Heart right ventricle (tissue), 16 donors: ENCODE results near the gene INHBC. TPM values are rescaled to one million over a fixed set of nuclear protein-coding genes. Genes with fewer than 3 reads are reported as not detected.
A peak's percentile ranks its signal among the peaks of the same experiment; 100 is the strongest.

Source experiments
- ATAC-seq, 8 donors: fragments of 200-7000 bp; cut with Tn5 transposase; one replicate each; pipeline ENCODE4 v1.9.1; 2020; ENCODE audit warnings: mild to moderate bottlenecking in 8 of 8, moderate library complexity in 8 of 8, moderate number of reproducible peaks in 1 of 8
- DNase-seq, 2 donors: peaks; one replicate each; pipeline ENCODE4 v3.0.0-alpha.2; 2020
- H3K27ac ChIP-seq, 10 donors: fragments of 200-600 bp; sonication (generic) in 2 of 10; one replicate each; pipeline versions ENCODE4 v1.5.0 to v1.8.0; 2020 to 2022; ENCODE audit warnings: mild to moderate bottlenecking in 3 of 10
- H3K27me3 ChIP-seq, 7 donors: fragments of 200-600 bp; one replicate each; pipeline ENCODE4 v1.8.0; 2021 to 2022; ENCODE audit warnings: mild to moderate bottlenecking in 2 of 7
- H3K36me3 ChIP-seq, 9 donors: fragments of 200-600 bp; sonication (generic) in 1 of 9; one replicate each; pipeline versions ENCODE4 v1.5.0 to v1.8.0; 2020 to 2022; ENCODE audit warnings: mild to moderate bottlenecking in 2 of 9
- H3K4me1 ChIP-seq, 9 donors: fragments of 200-600 bp; sonication (generic) in 1 of 9; one replicate each; pipeline versions ENCODE4 v1.5.0 to v1.8.0; 2020 to 2022; ENCODE audit warnings: mild to moderate bottlenecking in 4 of 9
- H3K4me3 ChIP-seq, 10 donors: fragments of 200-600 bp; sonication (generic) in 2 of 10; one replicate each; pipeline versions ENCODE4 v1.5.0 to v1.8.0; 2020 to 2022; ENCODE audit warnings: mild to moderate bottlenecking in 7 of 10, moderate library complexity in 2 of 10
- H3K9me3 ChIP-seq, 11 donors: fragments of 200-600 bp in 10 of 11; sonication (generic) in 2 of 11; one replicate each; pipeline versions ENCODE4 v1.5.0 to v1.8.0; 2013 to 2022; ENCODE audit warnings: mild to moderate bottlenecking in 2 of 11, control low read depth in 1 of 11, moderate library complexity in 1 of 11
- CTCF ChIP-seq, 9 donors: fragments of 200-600 bp; sonication (generic) in 2 of 9; IDR thresholded peaks; one replicate each; pipeline versions ENCODE4 v1.5.0 to v1.8.0; 2021 to 2022; ENCODE audit warnings: antibody characterized with exemption in 9 of 9, mild to moderate bottlenecking in 5 of 9, moderate library complexity in 1 of 9
- WGBS, 2 donors: extraction: QIAGEN DNeasy Blood & Tissue Kit; methylation state at CpG; one replicate each; pipeline ENCODE4 v1.1.7; 2013; ENCODE audit warnings: inconsistent platforms in 1 of 2; 5-methylcytosine and 5-hydroxymethylcytosine counted together
- intact Hi-C, 10 donors: fragments of 100-400 bp; cut with DNase I; formaldehyde crosslinking; loops; one replicate each; pipeline versions ENCODE4 v1.11.1 to v1.14.2; 2022
- polyA plus RNA-seq, 2 donors: library from polyadenylated mRNA; stranded (reverse); fragments of 200-250 nt; gene quantifications; one replicate each; pipeline ENCODE4 v1.2.3, GENCODE V29; 2013
- total RNA-seq, 10 donors: library from RNA; stranded (reverse); fragmentation: NEBNext Ultra II Directional in 3 of 10; extraction: Animal tissue kit (Norgen Biotek cat#: 25700) in 3 of 10; gene quantifications; one replicate each; pipeline versions ENCODE4 v1.2.1 to v1.2.4, GENCODE V29; 2021 to 2023
- donor health status: Arrhythmogenic right ventricular cardiomyopathy.
- donor health status: ischemic (EF 13 %, LVEDD 7.1; RV severe dilation, severe dysfunction).
- donor health status: healthy with polysubstance abuse.
- donor health status: DM: no; HTN: yes; CAD: no.
- donor health status: DM: no; HTN: no; CAD: no.
- donor health status: ischemic (EF 25% LVEDD 6.9; RV normal size, moderate dysfunction).
- donor health status: ischemic (EF 25% LVEDD 5.7; RV mildly dilated, moderate dysfunction).
- donor health status: healthy.
- donor health status: DM: yes; HTN: yes; CAD: no.
- donor health status: Ischemic cardiomyopathy.
- donor health status: ischemic (EF 35%, LVEDD 5.7; RV mildly dilated, moderate dysfunction).
- donor health status: nonischemic (EF 11% LVEDD 7.7; RV severe dilation, severe dysfunction).
- donor health status: DM: yes; HTN: yes; CAD: no.
- donor health status: PGD.
- donor health status: ischemic (EF 29% LVEDD 5.4; RV normal size, mild dysfunction).
- donor health status: nonischemic (EF 23%, LVEDD 6.1; RV moderate dilation, normal function).

The INHBC gene
- total and polyA plus RNA-seq, 12 donors: 0.03 to 0.13 TPM; not detected in 10

GRCh38 chr12:57415088-57415487 is 19.5 kb upstream of the INHBC start:
- WGBS, 2 donors: 83 to 88% methylated on average over 2 of the region's 2 CpGs
- DNase-seq (no peak), ATAC-seq (no peak)
- no peak for TF ChIP-seq CTCF (IDR thresholded peaks at IDR 0.05)
- Histone ChIP-seq H3K36me3 (peaks cover 0 to 4% (median 0%) of the 10 kb centered on the region in 9 donors), H3K9me3 (no peaks in the 10 kb centered on the region), H3K4me1 (peaks cover 0 to 42% (median 13%) of the 10 kb centered on the region in 9 donors), H3K4me3 (no peak overlapping the region), H3K27me3 (no peaks in the 10 kb centered on the region), H3K27ac (no peak overlapping the region)
- intact Hi-C loops: loop anchor here in 2 of 10 donors (5.0 to 10.0 kb wide), 2 partner anchors 70 to 122 kb away; no protein-coding TSS in a partner anchor

- H3K36me3 ChIP-seq: peaks cover 0 to 12% (median 0%) of the 10 kb centered on the region in 9 donors
- H3K4me1 ChIP-seq: peaks cover 0 to 37% (median 13%) of the 10 kb centered on the region in 9 donors
- ATAC-seq (no peak), DNase-seq (no peak)
- intact Hi-C loops: loop anchor here in 2 of 10 donors (5.0 to 10.0 kb wide), 2 partner anchors 72 to 121 kb away; no protein-coding TSS in a partner anchor
- WGBS, 2 donors: 92 to 94% methylated on average over 8 of the region's 8 CpGs
- H3K27ac ChIP-seq: no peak overlapping the region
- H3K9me3 ChIP-seq: no peaks in the 10 kb centered on the region
- no peak for TF ChIP-seq CTCF (IDR thresholded peaks at IDR 0.05)
- H3K27me3 ChIP-seq: no peaks in the 10 kb centered on the region
- H3K4me3 ChIP-seq: no peak overlapping the region
Measured at GRCh38 chr12:57416039-57416996, 18.3 kb upstream of the INHBC start.

GRCh38 chr12:57418255-57418654 is 16.3 kb upstream of the INHBC start:
- Histone ChIP-seq H3K36me3 (peaks cover 0 to 29% (median 9%) of the 10 kb centered on the region in 9 donors), H3K27me3 (no peaks in the 10 kb centered on the region), H3K9me3 (no peaks in the 10 kb centered on the region), H3K4me1 (peaks cover 0 to 37% (median 13%) of the 10 kb centered on the region in 9 donors), H3K27ac (peak overlapping the region in 8 of 10 donors; percentile 6 to 54 (median 41)), H3K4me3 (no peak overlapping the region)
- ATAC-seq (peak in 6 of 8 donors; percentile 45 to 91 (median 78)), DNase-seq (peak in 1 of 2 donors; percentile 21)
- 65 to 67% methylated on average over 9 of the region's 9 CpGs for whole genome bisulfite sequencing, 2 donors
- intact Hi-C loops: loop anchor here in 2 of 10 donors (5.0 to 10.0 kb wide), 2 partner anchors 73 to 119 kb away; no protein-coding TSS in a partner anchor
- TF ChIP-seq CTCF (IDR thresholded peaks at IDR 0.05): no peak

GRCh38 chr12:57419495-57419894 is 15.1 kb upstream of the INHBC start:
- no peak for TF ChIP-seq CTCF (IDR thresholded peaks at IDR 0.05)
- Histone ChIP-seq H3K9me3 (no peaks in the 10 kb centered on the region), H3K27me3 (no peaks in the 10 kb centered on the region), H3K4me3 (no peak overlapping the region), H3K27ac (no peak overlapping the region), H3K36me3 (peaks cover 0 to 40% (median 9%) of the 10 kb centered on the region in 9 donors), H3K4me1 (peaks cover 0 to 37% (median 13%) of the 10 kb centered on the region in 9 donors)
- no peak for ATAC-seq
- DNase-seq: no peak
- intact Hi-C loops: loop anchor here in 2 of 10 donors (5.0 to 10.0 kb wide), 2 partner anchors 75 to 118 kb away; no protein-coding TSS in a partner anchor
- WGBS, 2 donors: 96 to 97% methylated on average over 2 of the region's 2 CpGs
